GM21360 (cell line): ENCODE measurements around the gene KAT7.

Experiments used
- ATAC-seq: cut with Tn5 transposase; IDR thresholded peaks from one replicate; pipeline ENCODE4 v1.9.1; 2021; ENCODE audit warnings: mild to moderate bottlenecking, moderate library complexity; ENCODE audit not compliant: unreplicated experiment

Gene KAT7

GRCh38 chr17:49839455-49839854 is 51.0 kb downstream of the KAT7 start:
- no peak for ATAC-seq

DNA sequence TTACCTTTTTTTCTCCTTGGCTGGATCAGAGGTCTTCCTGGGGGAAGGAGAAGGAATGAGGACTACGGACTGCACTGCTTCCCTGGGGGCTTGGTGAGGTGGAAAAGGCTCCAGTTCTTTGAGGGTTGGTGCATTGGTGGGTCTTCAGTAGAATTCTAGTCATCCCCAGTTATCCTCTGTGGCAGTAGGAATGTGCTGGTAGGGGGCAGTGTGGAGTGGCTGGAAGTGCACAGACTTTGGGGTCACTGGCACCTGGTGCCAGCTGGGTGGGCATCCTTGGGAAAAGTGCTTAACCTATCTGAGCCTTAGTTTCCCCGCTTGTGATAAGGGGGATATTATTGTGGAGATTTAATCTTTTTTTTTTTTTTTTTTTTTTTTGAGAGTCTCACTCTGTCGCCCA is 53.1 kb downstream of the KAT7 start:
- ATAC-seq, result no peak

- no peak for ATAC-seq
Observed at GRCh38 chr17:49842371-49842770, 53.9 kb downstream of the KAT7 start.

DNA sequence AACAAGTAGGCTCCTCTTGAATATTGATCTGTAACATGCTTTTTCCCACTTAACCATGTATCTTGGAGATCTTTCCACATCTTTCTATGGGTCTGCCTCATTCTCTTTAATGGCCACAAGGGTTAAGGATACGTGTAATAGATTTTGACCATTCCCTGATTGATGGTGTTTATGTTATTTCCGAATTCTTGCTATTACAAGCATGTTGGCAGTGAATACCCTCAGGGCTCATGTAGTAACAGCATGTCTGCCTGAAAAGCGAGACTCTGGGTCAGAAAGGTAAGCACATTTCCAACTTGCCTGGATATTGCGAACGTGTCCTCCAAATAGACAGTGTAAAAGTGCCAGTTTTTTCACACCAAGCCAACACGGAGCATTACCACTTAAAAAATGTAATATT is 54.4 kb downstream of the KAT7 start:
- ATAC-seq, result no peak

- ATAC-seq, result no peak
Observed at GRCh38 chr17:49843774-49844350, 55.4 kb downstream of the KAT7 start.

- ATAC-seq, result no peak
Observed at GRCh38 chr17:49845321-49845720, 56.8 kb downstream of the KAT7 start.

DNA sequence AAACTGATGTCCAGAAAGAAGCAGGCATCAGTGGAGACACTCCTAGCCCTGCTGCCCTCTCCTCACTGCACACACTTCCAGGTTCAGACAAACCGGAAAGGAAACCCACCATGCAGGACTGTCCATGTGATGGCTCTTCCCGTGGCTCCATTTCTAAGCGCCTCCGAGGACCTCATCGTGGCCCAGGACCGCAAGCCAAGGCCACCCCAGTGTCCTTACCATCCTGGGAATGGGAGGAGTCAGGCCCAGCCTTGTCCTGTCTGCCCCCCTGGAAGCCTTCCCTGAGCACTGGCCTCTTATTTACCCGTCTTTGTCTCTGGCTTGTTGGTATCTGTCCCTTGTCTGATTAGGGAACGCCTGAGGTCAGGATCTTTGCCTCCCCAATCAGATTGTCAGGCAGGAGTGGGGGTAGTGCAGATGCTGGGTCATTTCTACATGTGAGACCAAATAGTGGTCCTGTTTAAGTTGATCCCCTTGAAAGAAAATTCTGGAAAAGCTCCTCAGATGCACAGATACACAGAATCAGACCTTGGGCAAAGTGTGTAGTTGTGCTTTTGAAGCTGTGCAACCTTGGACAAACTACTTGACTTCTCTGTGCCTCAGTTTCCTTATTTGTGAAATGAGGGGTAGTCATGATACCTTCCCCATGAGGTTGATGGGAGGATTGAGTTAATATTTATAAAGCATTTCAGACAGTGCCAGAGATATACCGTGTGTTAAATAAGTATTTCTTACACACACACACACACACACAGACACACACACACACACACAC is 58.6 kb downstream of the KAT7 start:
- ATAC-seq, result no peak

DNA sequence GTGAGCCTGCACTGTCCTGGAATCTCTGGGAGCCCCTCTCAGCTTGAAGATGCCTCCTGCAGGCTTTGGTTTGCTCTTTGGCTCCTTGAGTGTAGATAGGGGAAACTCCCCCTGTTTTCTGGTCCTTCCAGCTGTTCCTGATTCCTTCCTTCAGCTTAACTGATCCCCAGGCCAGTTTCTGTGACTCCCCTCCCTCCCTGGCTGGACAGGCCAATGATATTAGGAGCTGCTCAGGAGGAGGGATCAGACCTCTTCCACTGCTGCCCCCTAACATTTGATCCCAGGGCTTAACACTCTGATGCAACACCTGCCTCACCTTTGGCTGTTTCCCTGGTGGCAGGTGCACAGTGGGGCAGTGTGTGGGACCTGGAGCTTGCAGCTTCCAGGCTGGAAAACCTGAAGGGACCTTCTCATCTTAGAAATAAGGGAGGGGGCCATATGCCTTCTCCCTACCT is 59.6 kb downstream of the KAT7 start, which contains the start of gene TAC4:
Gene TAC4, minus strand, starts transcription at position 51 of the 455 bp plus-strand sequence. CDS start 52 bp downstream, outside the sequence.
- no peak for ATAC-seq

DNA sequence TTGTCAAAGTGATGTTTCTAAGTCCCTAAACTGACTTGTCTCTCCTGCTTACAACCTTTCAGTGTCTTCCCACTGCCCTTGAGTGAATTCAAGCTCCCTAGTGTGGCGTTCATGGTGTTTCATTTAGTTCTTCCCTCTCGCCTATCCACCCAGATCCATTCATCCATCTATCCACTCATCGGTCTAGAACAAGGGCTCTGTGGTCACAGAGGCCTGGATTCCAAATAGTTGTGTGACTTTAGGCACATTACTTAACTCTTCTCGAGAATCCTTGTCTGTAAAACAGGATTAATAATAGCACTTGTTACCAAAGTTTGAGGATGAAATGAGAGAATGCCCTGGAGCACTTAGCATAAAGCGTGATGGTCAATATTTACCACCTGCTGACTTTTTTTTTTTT is 60.3 kb downstream of the KAT7 start:
- ATAC-seq, result no peak

- no peak for ATAC-seq
Observed at GRCh38 chr17:49850218-49850610, 61.7 kb downstream of the KAT7 start.

DNA sequence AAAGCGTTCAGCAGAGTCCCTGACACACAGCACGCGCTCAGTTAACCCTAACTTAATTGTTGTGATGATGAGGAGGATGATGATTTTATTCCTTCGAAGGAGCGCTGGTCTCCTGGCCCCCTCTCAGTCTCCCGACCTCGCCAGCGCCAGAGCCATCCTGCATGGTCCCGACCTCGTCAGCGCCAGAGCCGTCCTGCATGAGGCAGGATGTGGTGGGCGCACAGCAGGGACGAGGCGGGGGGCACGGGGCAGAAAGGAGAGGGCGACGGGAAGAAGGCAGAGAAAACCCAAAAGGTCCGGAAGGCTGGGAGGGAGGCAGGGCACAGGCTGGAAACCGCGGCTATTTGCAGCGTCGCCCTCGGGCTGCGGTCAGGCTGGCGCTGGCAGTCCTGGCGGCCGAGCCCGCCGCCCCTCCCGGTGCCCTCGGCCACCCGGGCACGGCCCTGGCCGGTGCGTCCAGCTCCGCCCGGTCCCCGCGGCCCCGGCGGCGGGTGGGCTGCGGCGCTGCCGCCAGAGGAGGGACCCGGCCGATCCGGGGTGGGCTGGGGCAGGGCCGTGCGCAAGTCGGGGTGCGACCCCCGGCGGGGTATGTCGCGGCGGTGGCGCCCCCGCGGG is 62.4 kb downstream of the KAT7 start:
- ATAC-seq, result peak; percentile 33

DNA sequence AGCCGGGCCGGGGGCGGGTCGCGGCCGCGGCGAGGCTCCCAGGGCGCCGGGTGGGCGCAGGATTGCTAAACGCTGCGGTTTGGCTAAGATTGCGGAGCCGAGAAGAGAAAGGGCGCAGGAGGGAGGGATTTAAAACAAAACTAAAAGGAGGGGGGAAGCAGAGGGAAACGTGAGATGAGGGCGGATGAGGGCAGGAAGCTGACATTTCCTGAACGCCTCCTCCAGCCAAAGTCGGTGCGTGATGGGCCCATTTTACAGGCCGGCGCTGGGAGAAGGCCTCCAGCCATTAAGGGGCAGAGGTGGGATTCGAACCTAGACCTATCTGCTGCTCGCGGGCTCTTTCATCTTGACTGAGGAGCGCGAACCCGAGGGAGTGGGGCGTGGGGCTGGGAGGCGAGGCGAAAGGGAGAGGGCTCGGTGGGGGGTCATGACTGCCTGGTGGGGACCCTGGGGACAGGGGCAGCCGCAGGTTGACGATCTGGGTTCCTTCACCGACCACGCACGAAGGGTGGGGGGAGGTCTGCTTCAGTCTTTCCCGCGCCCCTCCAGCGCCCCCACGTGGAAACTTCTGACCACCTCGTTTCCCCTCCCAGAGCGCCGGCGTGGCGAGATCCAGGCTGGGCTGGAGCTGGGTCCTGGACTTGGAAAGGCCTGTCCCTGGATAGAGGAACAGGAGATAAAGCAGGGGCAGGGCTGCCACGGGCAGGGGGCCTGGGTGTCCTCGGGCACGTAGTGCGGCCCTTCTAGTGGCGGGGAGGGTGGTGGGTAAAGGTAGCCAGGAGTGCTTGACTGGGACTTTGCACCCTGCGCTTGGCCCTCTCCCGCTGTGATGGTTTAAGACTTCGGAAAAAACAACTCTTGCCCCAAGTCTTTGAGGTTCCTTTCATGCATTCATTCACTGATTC is 63.2 kb downstream of the KAT7 start:
- peak; percentile 19 for ATAC-seq

DNA sequence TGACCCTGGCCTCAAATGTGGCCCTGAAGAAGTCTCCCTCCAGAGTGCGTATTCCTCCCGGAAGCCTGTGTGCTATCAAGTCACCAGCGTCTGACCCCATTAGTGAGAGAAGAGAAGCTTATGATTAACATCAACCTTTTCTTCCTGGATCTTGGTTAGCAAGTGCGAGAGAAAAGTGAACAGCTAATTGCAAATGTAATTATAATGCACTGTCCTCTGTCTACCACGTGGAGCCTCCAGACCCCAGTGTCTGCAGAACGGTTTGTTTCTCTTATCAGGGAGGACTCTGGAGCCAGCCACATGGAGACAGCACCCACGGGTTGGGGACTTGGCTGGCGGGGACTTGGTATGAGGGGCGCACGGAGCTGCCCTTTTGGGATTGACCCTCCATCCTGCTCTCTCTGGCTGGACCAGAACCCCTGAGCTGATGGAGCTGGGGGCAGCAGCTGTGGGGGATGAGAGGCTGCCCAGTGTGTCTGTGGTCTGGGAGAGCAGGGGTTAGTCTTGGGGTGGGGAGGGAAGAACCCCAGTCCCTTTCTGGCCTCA is 65.1 kb downstream of the KAT7 start:
- ATAC-seq, result no peak

GRCh38 chr17:49854126-49854525 is 65.6 kb downstream of the KAT7 start:
- ATAC-seq, result no peak

GRCh38 chr17:49858796-49859195 is 70.3 kb downstream of the KAT7 start:
- no peak for ATAC-seq

DNA sequence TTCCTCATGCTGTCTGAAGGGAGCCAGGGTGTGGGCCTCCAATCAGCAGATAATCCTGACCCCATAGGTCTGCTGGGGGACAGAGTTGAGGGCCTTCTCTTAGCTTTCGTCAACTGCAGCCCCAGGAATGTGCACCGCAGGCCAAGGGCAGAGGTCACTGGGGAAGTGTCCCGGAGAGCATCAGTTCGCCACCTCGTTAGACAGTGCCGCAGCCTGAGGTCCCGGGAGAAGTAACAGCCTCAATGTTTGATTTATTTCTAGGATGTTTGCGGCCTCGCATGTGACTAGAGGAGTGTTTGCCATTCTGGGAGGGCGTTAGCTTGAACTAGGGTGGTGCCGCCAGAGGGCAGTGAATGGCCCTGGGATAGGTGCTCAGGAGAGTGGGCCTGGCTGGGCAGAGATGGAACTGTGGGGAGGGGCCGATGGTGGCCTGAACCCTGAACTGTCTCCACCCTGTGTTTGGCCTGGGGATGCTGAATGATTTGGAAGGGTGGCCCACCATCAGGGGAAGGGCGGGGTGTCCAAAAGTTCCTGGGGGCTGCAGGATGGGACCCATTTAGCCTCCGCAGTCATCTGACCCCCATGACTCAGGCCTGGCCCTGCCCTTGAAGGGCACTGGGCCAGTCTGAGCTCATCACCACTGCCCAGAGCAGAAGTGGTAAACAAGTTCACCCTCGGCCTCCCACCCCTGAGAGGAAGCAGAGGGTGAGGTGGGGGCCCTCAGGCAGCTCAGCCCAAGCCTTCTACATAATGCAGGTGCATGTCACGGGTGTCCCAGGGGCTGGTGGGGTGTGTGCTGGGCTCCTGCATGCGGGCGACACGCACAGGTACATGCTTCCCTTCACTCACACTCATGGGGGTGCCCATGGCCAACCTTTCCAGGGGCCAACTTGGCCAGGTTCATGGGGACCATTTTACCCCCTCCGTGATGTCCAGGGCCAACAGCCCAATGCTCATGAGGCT is 71.8 kb downstream of the KAT7 start:
- no peak for ATAC-seq

DNA sequence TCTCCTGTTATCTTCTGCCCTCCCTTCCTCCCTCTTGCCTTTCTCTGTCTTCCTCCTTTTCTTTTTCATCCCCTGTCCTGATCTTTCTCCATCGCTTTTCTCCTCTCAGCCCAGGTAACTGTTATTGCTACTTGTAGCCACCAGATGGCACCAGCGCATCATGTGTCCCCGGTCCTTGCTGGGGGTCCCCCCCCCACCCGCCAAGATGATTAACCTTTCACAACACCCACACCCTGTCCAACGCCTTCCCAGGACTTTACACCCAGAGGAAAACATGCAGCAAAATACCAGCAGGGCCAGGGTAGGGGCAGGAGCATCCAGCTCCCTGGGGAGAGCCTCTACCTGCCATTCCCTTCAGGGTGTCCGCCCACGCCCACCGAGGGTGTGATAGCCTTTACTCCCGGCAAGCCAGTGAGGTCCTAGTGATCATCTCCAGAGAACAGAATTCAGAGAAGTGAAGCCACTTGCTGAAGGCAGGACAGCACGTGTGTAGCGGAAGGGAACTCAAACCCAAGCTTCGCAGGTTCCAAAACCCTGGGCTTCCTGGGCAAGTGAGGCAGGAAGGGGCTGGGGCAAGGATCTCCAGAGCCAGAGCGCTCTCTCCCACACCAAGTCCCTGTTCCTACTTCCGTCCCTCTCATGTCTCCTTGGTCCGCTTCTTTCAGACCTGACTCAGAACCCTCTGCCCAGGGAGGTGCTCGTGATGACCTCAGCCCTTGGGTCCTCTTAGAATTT is 72.8 kb downstream of the KAT7 start:
- no peak for ATAC-seq

GRCh38 chr17:49862781-49863331 is 74.4 kb downstream of the KAT7 start:
- no peak for ATAC-seq

DNA sequence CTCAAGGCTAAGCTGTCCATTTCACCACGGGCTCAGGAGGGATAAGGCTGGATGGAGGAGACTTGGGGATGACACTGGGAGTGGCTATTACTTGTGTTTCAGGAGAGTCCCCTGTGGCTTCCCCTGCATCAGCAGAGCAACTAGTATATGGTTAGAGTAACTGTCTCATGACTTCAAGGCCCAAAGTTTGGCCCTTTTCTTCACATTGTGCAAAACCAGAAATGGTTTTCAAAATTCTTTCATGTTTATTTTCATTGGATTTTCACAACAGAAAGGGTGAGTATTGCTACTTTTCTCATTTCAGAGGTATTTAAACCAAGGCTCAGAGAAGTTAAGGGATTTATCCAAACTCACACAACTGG is 77.5 kb downstream of the KAT7 start:
- ATAC-seq, result no peak
